HUES64 (cell line): ENCODE results near the gene AUP1.
A peak's percentile ranks its signal among the peaks of the same experiment; 100 is the strongest.

ENCODE experiments used
- H3K27ac ChIP-seq: 2 replicates; pipeline ENCODE4 v1.7.0; 2013; ENCODE audit warnings: low read depth, low read length, inconsistent platforms
- H3K27me3 ChIP-seq: 2 replicates; pipeline ENCODE4 v1.6.1; 2013; ENCODE audit warnings: mild to moderate bottlenecking, low read length; ENCODE audit not compliant: insufficient read depth
- H3K36me3 ChIP-seq: 2 replicates; pipeline ENCODE4 v1.6.1; 2013; ENCODE audit warnings: mild to moderate bottlenecking, low read length; ENCODE audit not compliant: insufficient read depth
- H3K4me1 ChIP-seq: 2 replicates; pipeline ENCODE4 v1.6.1; 2013; ENCODE audit warnings: mild to moderate bottlenecking, low read length, moderate library complexity; ENCODE audit not compliant: insufficient read depth
- H3K4me3 ChIP-seq: 2 replicates; pipeline ENCODE4 v1.5.1; 2013; ENCODE audit warnings: mild to moderate bottlenecking, low read length, moderate library complexity
- H3K9ac ChIP-seq: 2 replicates; pipeline ENCODE4 v1.6.1; 2013; ENCODE audit warnings: mild to moderate bottlenecking, low read depth, low read length
- H3K9me3 ChIP-seq: 2 replicates; pipeline ENCODE4 v1.6.1; 2013; ENCODE audit warnings: low read depth, low read length; ENCODE audit not compliant: insufficient read depth
- WGBS: fragments of 150-250, 120-280 bp; methylation state at CpG from one replicate; pipeline ENCODE4 v1.1.7; 2013; ENCODE audit warnings: missing lambda C conversion rate; 5-methylcytosine and 5-hydroxymethylcytosine counted together

Gene AUP1

GRCh38 chr2:74522516-74522915 is 7.0 kb downstream of the AUP1 start:
- no peaks in the 10 kb centered on the region for H3K9me3 ChIP-seq
- 86% methylated on average over 3 of the region's 3 CpGs for WGBS
- no peak overlapping the region for H3K27ac ChIP-seq
- no peaks in the 10 kb centered on the region for H3K4me1 ChIP-seq
- peaks cover 13% of the 10 kb centered on the region for H3K36me3 ChIP-seq
- no peak overlapping the region for H3K9ac ChIP-seq
- H3K4me3 ChIP-seq: no peak overlapping the region
- peaks cover 52% of the 10 kb centered on the region for H3K27me3 ChIP-seq

GRCh38 chr2:74516650-74517049 is 12.9 kb downstream of the AUP1 start:
- peaks cover 93% of the 10 kb centered on the region for H3K27me3 ChIP-seq
- H3K4me1 ChIP-seq: 0 out of 2 replicates have a peak, but pooled peaks cover 2% of the 10 kb centered on the region
- 91% methylated on average over 13 of the region's 13 CpGs for WGBS
- no peak overlapping the region for H3K9ac ChIP-seq
- no peak overlapping the region for H3K4me3 ChIP-seq
- peaks cover 6% of the 10 kb centered on the region; the same call in 1 of the 2 replicates for H3K9me3 ChIP-seq
- no peak overlapping the region for H3K27ac ChIP-seq
- no peaks in the 10 kb centered on the region for H3K36me3 ChIP-seq

DNA sequence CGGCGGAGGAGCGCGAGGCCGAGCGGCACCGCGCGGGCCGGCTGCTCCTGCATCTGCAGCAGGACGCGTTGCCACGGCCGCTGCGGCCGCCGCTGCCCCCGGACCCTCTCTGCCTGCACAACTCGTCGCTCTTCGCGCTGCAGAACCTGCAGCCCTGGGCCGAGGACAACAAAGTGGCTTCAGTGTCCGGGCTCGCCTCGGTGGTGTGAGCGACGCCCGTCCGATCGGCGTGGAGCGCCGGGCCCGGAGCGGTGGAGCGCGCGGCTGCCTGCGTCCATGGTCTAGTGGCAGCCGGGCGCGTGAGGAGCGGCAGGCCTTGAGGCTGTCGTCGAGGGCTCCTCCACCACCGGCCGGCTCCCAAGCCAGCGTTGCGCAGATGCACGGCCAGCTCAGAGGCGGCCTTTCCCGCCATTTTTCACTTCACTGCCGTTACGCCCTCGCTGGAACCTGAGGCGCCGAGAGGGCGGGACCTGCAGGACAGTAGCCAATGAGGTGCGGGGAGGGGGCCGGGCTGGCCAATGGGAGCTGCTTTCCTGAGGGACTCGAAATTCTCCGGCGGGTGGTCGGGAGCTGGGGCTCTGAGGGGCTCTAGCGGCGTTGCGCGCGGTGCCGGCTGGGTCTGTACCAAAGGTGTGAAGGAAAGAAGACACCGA is 13.4 kb downstream of the AUP1 start:
- Histone ChIP-seq H3K27ac (no peak overlapping the region), H3K27me3 (peaks cover 99% of the 10 kb centered on the region), H3K4me3 (peak overlapping the region; percentile 37), H3K36me3 (no peaks in the 10 kb centered on the region), H3K9ac (no peak overlapping the region), H3K9me3 (peaks cover 6% of the 10 kb centered on the region; the same call in 1 of the 2 replicates), H3K4me1 (0 out of 2 replicates have a peak, but pooled peaks cover 2% of the 10 kb centered on the region)
- 7% methylated on average over 72 of the region's 72 CpGs for WGBS

DNA sequence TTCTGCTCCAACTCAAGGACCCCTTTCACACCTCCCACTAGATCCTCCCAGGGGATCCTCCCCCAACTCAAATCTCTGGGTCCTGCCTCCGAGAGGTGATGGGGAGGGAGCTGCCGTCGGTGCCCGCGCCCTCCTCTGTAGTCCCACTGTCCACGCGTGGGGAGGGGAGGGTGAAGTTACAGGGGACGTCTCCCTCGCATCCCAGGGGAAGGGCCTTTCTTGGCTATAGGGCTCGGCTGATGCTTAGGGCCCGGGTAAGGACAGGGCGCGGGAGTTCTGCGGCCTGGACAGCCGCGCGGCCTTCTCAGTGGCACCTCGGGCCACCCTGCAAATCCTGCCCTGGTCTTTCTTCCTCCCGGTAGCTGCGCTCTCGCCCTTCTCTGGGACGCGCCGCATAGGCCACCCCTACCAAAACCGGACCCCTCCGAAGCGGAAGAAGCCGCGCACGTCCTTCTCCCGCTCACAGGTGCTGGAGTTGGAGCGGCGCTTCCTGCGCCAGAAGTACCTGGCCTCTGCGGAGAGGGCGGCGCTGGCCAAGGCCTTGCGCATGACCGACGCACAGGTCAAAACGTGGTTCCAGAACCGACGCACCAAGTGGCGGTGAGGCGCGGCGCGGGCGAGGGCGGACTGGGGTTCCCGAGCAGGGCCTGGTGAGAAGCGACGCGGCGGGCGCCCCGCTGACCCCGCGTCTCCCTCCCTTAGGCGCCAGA is 14.1 kb downstream of the AUP1 start:
- H3K36me3 ChIP-seq: no peaks in the 10 kb centered on the region
- peaks cover 100% of the 10 kb centered on the region for H3K27me3 ChIP-seq
- no peak overlapping the region for H3K9ac ChIP-seq
- WGBS: 3% methylated on average over 60 of the region's 60 CpGs
- H3K4me1 ChIP-seq: 0 out of 2 replicates have a peak, but pooled peaks cover 2% of the 10 kb centered on the region
- H3K9me3 ChIP-seq: peaks cover 6% of the 10 kb centered on the region; the same call in 1 of the 2 replicates
- H3K27ac ChIP-seq: no peak overlapping the region
- peak overlapping the region; percentile 37 for H3K4me3 ChIP-seq

DNA sequence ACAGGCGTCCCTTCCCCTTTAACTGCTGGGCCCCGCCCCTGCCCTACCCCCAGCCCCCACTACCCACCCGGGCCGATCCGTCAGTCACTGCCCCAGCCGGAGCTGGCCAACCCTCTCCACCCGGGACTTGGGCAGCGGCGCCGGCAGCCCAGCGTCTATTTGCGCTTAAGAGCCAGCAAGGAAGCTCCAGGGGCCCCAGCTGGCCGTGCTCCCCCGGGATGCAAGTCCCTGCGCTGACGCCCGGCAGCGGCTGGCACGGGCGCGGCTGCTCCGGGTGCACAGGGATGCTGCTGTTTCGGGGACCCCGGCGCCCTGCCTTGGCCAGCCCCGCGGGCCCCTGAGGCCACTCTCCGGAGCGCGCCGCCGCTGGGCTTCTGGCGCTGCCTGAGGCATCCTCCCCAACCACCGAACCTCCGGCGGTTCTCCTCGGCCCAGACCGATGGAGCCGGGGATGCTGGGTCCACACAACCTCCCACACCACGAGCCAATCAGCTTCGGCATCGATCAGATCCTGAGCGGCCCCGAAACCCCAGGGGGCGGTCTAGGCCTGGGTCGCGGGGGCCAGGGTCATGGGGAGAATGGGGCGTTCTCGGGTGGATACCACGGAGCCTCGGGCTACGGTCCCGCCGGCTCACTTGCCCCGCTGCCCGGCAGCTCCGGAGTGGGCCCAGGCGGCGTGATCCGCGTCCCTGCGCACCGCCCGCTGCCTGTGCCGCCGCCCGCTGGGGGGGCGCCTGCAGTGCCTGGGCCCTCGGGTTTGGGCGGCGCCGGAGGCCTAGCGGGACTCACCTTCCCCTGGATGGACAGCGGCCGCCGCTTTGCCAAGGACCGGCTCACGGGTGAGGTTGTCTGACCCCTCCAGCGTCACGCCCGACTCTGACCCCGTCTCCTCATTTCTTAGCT is 14.9 kb downstream of the AUP1 start, which contains the start of gene TLX2:
TSS of gene TLX2 (plus strand) at position 83 of the 903 bp plus-strand sequence. CDS start at position 440, 357 bp downstream.
- WGBS: 3% methylated on average over 82 of the region's 82 CpGs
- Histone ChIP-seq H3K36me3 (no peaks in the 10 kb centered on the region), H3K9ac (no peak within 1 kb of the TSS), H3K9me3 (peaks cover 6% of the 10 kb centered on the region; the same call in 1 of the 2 replicates), H3K27ac (no peak within 1 kb of the TSS), H3K4me1 (0 out of 2 replicates have a peak, but pooled peaks cover 2% of the 10 kb centered on the region), H3K27me3 (peaks cover 100% of the 10 kb centered on the region), H3K4me3 (peak within 1 kb of the TSS; percentile 37)

- H3K27ac ChIP-seq: no peak overlapping the region
- no peak overlapping the region for H3K9ac ChIP-seq
- H3K36me3 ChIP-seq: no peaks in the 10 kb centered on the region
- 1% methylated on average over 52 of the region's 52 CpGs for WGBS
- peak overlapping the region; percentile 26 for H3K4me3 ChIP-seq
- H3K27me3 ChIP-seq: peaks cover 100% of the 10 kb centered on the region
- H3K4me1 ChIP-seq: 0 out of 2 replicates have a peak, but pooled peaks cover 3% of the 10 kb centered on the region
- H3K9me3 ChIP-seq: peaks cover 6% of the 10 kb centered on the region; the same call in 1 of the 2 replicates
Measured at GRCh38 chr2:74513605-74514367, 15.7 kb downstream of the AUP1 start.

- 3% methylated on average over 36 of the region's 36 CpGs for WGBS
- H3K9ac ChIP-seq: no peak overlapping the region
- H3K4me3 ChIP-seq: peak overlapping the region; percentile 26; the same call in 1 of the 2 replicates
- H3K27ac ChIP-seq: no peak overlapping the region
- H3K9me3 ChIP-seq: peaks cover 6% of the 10 kb centered on the region; the same call in 1 of the 2 replicates
- H3K4me1 ChIP-seq: peaks cover 8% of the 10 kb centered on the region; the same call in 1 of the 2 replicates
- H3K36me3 ChIP-seq: no peaks in the 10 kb centered on the region
- H3K27me3 ChIP-seq: peaks cover 98% of the 10 kb centered on the region
Measured at GRCh38 chr2:74512744-74513604, 16.5 kb downstream of the AUP1 start.

DNA sequence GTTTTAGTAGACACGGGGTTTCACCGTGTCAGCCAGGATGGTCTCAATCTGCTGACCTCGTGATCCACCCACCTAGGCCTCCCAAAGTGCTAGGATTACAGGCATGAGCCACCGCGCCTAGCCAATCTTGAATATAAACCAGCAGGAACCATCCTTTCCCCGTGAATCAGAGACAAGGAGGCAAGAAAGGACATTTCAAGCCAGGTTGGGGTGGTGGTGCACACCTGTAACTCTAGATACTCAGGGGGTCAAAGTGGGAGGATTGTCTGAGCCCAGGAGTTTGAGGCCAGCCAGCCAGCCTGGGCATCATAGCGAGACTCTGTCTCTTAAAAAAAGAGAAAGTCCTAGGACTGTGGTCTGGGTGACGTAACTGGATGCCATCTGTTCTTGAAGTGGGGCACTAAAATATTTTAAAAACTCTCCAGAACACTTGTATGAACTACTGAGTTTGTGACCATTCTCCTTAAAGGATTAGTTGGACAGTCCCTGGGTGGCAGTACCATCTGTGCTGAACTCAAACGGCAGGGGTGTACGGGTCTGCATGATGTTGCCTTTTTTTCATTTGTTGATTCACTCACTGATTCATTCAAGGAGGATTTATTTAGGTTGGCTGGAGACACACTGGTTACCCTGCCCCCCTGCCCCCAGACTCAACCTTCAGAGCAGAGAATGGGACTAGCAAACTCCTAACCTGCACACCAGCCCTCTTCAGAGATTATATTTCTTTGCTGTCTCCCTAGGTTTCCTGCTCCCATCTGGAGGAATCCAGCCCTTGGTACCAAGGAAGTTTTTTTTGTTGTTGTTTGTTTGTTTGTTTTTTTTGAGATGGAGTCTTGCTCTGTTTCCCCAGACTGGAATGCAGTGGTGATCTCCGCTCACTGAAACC is 18.2 kb downstream of the AUP1 start:
- Histone ChIP-seq H3K27ac (no peak overlapping the region), H3K36me3 (no peaks in the 10 kb centered on the region), H3K9me3 (peaks cover under 1% of the 10 kb centered on the region; the same call in 1 of the 2 replicates), H3K4me3 (no peak overlapping the region), H3K27me3 (peaks cover 81% of the 10 kb centered on the region), H3K4me1 (peaks cover 13% of the 10 kb centered on the region; the same call in 1 of the 2 replicates), H3K9ac (no peak overlapping the region)
- 75% methylated on average over 11 of the region's 11 CpGs for WGBS

- H3K27ac ChIP-seq: no peak overlapping the region
- no peak overlapping the region for H3K9ac ChIP-seq
Measured at GRCh38 chr2:74510272-74510671, 19.2 kb downstream of the AUP1 start.

More at GRCh38 chr2:74510272-74510671, 19.2 kb downstream of the AUP1 start:
- peaks cover 13% of the 10 kb centered on the region; the same call in 1 of the 2 replicates for H3K4me1 ChIP-seq
- no peaks in the 10 kb centered on the region for H3K9me3 ChIP-seq
- no peak overlapping the region for H3K4me3 ChIP-seq
- WGBS: 86% methylated on average over 4 of the region's 4 CpGs
- peaks cover 76% of the 10 kb centered on the region for H3K27me3 ChIP-seq
- peaks cover 8% of the 10 kb centered on the region for H3K36me3 ChIP-seq
